ENCODE measurements around the gene IRF2.
"Not testable (repeated sequence)": the region's sequence is repeated elsewhere in the genome, so short reads cannot be mapped to it uniquely, and the experiment has no call there.

The IRF2 gene

DNA sequence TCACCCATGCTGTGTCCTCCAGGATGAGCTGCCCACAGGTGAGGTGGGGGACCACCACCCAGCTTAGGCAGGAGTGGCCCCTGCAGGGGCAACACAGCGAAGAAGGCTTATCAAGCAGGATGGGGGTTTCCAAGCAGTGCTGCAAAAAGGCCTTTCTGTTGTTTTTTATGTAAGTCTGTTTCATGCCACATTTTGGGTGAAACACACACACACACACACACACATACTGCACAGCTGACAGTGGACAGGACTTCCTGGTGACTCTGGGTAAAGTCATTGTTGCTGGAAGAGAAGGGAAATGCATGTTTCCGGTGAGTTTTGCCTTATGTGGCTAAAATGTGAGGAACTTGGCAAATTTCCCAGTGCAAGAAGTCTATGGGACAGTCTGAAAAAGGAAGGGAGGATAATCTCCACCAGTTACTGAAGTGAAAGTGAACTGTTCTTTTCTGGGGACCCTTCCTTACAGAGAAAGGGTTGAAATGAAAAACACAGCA is 119.2 kb downstream of the IRF2 start:
- Mint-ChIP-seq H3K9me3 (peaks cover 7% of the 10 kb centered on the region), H3K36me3 (no peaks in the 10 kb centered on the region), H3K4me3 (no peak overlapping the region), H3K27me3 (no peaks in the 10 kb centered on the region), H3K27ac (peak overlapping the region; percentile 40), H3K4me1 (peaks cover 11% of the 10 kb centered on the region)
- peak; percentile 58 for DNase-seq
- CTCF ChIA-PET, result no interaction called here

DNA sequence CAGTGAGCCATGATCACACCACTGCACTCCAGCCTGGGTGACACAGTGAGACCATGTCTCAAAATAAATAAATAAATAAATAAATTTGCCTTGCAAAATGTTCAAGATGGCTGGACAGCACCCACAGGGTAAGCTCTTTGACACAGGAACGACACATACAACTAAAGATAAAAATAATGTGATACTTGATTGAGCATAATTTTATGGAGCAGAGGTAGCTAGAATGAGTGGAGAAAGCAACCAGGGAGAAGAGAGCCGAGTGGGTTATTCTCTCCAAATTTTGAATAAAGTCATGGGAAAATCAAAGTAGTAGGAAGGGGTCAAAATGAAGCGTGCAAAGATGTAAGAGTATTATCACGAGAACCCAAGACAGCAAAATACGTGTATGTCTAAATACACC is 121.5 kb downstream of the IRF2 start:
- no peak overlapping the region for H3K27ac Mint-ChIP-seq
- CTCF ChIA-PET, result no interaction called here
- H3K9me3 Mint-ChIP-seq, result peaks cover 6% of the 10 kb centered on the region
- no peaks in the 10 kb centered on the region for H3K36me3 Mint-ChIP-seq
- DNase-seq, result no peak
- H3K4me3 Mint-ChIP-seq, result no peak overlapping the region
- peaks cover 11% of the 10 kb centered on the region for H3K4me1 Mint-ChIP-seq
- H3K27me3 Mint-ChIP-seq, result peaks cover 9% of the 10 kb centered on the region

DNA sequence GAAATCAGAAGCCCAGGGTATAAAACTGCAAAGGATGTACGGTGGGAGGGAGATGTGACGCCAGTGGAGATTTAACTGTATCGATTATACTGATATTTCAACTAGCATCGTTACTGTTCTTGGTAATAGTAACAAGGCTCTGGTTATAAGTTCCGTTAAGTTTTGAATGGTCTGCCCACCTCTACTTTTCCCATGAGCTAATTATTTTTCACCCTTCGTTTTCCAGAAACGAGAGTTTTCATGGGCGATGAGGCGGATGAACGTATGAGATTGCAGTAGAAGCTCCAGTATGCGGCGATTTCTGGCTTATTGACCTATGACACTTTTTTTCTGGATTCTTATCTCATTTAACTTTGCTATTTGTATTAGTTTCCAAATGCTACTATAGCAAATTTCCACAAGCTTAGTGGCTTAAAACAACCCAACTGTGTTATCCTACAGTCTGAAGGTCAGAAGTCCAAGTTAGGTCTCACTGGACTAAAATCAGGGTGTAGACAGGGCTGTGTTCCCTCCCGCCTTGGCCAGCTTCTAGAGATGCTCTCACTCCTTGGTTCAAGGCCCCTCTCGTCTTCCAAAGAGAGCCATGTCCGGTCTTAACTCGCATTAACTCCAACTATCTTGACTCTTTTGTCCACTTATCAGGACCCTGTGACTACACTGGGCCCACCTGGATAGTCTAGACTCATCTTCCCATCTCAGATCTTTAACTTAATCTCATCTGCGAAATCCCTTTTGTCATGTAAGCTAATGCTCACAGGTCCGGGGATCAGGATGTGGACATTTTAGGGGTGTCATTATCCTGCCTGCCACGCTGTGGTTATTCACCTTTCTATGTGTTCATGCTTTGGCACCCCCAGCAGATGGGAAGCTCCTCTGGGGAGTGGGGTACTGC is 122.5 kb downstream of the IRF2 start:
- H3K4me3 Mint-ChIP-seq, result no peak overlapping the region
- peaks cover 2% of the 10 kb centered on the region for H3K9me3 Mint-ChIP-seq
- DNase-seq, result no peak
- CTCF ChIA-PET, result no interaction called here
- no peaks in the 10 kb centered on the region for H3K36me3 Mint-ChIP-seq
- H3K27ac Mint-ChIP-seq, result no peak overlapping the region
- H3K27me3 Mint-ChIP-seq, result peaks cover 12% of the 10 kb centered on the region
- peaks cover 14% of the 10 kb centered on the region for H3K4me1 Mint-ChIP-seq

DNA sequence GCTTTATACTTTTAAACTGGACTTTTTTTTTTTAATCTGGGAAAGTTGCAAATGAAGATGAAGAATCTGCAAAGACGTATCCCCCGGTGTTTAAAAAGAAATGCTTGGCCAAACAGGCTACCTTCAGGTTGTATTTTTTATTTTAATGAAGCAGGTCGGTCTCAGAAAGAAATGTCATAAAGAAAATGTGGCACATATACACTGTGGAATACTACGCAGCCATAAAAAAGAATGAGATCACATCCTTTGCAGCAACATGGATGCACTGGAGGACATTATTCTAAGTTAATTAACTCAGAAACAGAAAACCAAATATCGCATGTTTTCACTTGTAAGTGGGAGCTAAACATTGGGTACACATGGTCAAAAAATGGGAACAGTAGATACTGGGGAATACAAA is 123.4 kb downstream of the IRF2 start:
- Mint-ChIP-seq H3K36me3 (no peaks in the 10 kb centered on the region), H3K27me3 (peaks cover 12% of the 10 kb centered on the region), H3K4me1 (peaks cover 14% of the 10 kb centered on the region), H3K4me3 (no peak overlapping the region), H3K27ac (no peak overlapping the region), H3K9me3 (peaks cover 2% of the 10 kb centered on the region)
- CTCF ChIA-PET, result no interaction called here
- DNase-seq, result no peak

DNA sequence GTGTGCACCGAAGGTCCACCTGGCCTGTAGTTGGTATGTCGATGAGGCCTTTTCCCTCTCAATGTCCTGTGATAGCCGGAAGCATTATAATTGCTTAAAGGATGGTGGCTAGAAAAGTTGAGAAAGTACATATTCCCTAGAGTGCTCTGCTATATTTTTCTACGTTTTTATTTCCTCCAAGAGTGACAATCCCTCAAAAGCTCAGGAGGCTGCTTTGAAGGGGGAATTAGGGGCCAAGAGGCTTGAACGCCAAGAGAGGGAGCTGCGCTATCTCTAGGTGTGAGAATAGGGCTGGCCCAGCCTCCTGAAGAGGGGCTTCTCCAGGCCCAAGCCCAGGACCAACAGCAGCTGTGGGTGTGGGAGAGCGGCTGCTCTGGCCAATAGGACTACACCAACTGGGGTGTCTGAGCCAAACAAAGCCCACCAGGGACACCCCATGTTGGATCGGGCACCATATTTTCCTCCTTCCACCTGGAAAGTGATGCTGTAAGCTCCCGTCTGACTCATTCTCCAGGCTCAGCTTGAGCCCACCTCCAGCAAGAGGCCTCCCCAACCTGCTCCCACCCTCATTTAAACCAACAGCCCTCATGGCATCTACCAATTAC is 124.0 kb downstream of the IRF2 start:
- H3K27ac Mint-ChIP-seq, result no peak overlapping the region
- peaks cover 2% of the 10 kb centered on the region for H3K9me3 Mint-ChIP-seq
- peaks cover 12% of the 10 kb centered on the region for H3K27me3 Mint-ChIP-seq
- no peak overlapping the region for H3K4me3 Mint-ChIP-seq
- H3K36me3 Mint-ChIP-seq, result no peaks in the 10 kb centered on the region
- peaks cover 11% of the 10 kb centered on the region for H3K4me1 Mint-ChIP-seq
- DNase-seq, result no peak
- CTCF ChIA-PET, result no interaction called here

DNA sequence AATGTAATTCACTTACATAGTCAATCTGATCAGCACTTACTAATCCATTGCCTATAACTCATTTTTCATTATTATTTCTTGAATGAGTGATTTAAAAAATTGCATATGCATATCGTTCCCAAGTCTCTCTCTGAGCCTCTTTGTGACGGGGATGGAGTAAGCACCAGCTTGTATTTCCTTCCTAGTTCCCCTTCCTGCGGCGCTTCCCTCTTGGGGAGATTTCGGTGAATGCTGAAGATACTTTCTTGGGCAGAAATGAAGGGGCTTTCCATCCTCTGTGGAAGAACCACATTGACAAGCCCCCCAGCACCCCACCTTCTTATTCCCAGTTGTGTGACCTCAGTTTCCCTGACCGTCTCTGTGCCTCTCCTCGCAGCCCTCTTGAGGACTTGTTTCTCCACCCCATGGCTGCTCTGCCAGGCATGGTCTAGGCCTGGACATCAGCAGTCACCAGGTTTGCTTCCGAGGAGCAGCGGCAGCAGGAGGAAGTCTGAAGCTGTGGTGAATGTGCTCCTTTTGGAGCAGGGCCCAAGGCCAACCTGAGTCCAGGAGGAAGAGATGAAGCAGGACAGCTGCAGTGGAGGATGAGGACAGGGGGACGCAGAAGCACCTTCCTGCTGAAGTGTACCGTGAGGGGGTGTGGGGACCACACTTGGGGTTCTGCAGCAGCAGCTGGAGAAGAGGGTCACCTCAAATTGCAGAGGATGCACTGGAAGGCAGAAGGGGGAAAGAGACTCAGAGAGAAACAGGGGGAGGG is 124.9 kb downstream of the IRF2 start:
- Mint-ChIP-seq H3K27ac (no peak overlapping the region), H3K27me3 (peaks cover 12% of the 10 kb centered on the region), H3K4me1 (peaks cover 7% of the 10 kb centered on the region), H3K36me3 (no peaks in the 10 kb centered on the region), H3K4me3 (no peak overlapping the region), H3K9me3 (peaks cover 2% of the 10 kb centered on the region)
- CTCF ChIA-PET, result no interaction called here
- DNase-seq, result no peak

DNA sequence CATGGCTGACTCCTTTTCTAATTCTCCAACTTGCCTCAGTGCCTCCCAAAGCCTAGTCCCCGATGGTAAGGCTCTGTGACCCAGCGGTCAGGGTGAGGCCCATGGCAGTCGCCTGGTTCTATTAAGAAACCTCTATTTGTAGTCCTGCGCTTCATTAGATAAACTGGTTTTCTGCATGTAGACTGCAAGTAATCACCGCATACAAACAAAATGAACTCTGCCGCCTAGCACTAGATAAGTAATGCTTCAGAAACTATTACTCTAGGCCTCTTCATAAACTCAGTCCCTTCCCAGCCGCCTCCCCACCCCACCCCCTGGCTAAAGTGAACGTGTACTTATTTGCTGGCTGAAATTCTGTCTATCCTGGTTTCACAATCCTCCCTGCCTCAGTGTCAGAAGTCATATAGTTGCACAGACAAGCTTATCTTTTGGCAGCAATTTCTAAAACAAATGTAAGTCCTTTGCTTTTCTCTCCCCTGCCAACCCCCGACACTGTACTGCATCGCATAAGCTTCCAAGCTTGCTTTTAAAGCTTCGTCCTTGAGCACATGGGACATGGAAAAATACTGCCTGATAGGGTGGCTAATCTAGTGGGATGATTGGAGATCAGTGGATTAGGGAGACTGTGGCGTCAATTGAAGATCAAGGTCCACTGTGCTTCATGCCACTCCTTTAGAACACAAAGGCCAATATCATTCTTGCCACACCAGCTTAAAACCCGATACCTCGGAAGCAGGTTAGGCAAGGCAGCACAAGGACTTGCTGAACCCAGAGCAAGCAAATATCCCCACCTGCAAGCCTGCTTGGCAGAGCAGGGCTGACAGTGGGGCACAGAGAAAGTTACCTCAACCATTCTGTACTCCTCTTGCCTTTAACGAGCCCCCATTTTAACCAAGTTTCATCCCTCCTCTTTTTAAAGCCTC is 125.8 kb downstream of the IRF2 start:
- Mint-ChIP-seq H3K27me3 (peaks cover 16% of the 10 kb centered on the region), H3K36me3 (no peaks in the 10 kb centered on the region), H3K4me3 (no peak overlapping the region), H3K27ac (no peak overlapping the region), H3K9me3 (peaks cover 2% of the 10 kb centered on the region), H3K4me1 (peaks cover 14% of the 10 kb centered on the region)
- no peak for DNase-seq
- CTCF ChIA-PET, result no interaction called here

DNA sequence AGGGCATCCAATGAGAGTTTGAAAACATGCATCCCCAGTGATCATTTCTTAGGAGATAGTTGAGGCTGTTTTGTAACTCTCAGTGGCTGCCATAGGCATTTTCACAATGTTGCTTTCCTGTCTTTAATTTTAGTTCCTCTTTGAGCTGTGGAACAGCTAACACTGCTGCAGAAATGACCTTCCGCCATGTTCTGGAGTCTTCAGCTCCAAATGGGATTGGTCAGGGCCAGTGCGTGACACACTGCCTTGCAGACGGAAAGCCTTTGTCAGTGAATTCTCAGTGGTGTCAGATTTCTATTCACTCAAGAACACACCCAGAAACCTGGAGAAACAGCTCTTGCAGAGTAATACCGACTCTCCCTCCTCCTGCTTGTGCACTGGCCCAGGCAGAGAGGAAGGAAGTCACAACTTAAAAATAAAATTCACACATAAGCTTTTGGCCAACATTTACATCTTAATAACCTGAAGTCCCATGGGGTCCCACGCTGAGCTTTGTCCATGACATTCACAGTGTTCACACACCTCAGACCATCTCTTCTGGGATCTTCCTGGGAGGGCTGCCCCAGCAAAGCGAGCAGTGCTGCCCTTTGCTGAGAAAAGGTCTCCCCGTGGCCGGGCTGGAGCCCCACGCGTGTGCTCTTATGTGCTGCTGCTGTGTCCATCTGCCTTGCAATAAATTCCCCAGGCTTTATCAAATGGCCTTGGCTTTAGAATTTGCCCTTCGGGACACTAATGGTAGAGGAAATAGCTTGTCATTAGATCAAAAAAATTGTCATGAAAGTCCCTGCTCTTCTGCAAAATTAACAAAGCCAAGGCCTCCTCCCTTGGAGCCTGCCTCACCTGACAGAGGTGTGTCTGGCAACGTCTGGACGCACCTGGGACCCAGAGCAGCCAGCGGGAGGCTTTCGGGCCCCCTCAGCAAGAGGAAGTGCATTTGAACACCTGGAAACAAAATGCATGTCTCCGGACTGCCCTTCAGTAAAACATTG is 126.8 kb downstream of the IRF2 start:
- Mint-ChIP-seq H3K4me1 (peaks cover 20% of the 10 kb centered on the region), H3K9me3 (peaks cover 2% of the 10 kb centered on the region), H3K27ac (no peak overlapping the region), H3K4me3 (no peak overlapping the region), H3K27me3 (peaks cover 16% of the 10 kb centered on the region), H3K36me3 (no peaks in the 10 kb centered on the region)
- no peak for DNase-seq
- CTCF ChIA-PET, result interaction anchor here (0.8 kb wide), 1 partner anchor 37 kb away, joined by 4 read pairs; no protein-coding TSS in a partner anchor

DNA sequence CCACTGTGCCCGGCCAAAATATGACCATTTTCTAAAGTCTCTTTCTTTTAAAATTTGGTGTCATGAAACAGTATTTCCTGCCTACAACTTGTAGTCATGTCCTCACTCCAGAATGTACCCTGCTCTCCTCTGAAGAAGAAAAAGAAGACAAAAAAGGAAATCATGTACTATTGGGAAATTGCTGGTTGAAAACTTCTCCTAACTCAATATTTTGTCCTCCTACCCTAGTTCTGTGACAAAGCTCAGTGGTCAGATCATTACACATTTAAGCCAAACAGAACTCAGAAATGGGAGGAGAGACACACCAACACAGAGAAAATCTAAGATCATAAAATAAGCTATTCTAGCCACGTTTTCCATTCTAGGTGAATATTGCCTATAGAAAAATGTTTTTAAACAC is 127.7 kb downstream of the IRF2 start:
- CTCF ChIA-PET, result no interaction called here
- Mint-ChIP-seq H3K9me3 (peaks cover 2% of the 10 kb centered on the region), H3K27me3 (peaks cover 16% of the 10 kb centered on the region), H3K4me3 (no peak overlapping the region), H3K27ac (no peak overlapping the region), H3K36me3 (no peaks in the 10 kb centered on the region), H3K4me1 (peaks cover 20% of the 10 kb centered on the region)
- no peak for DNase-seq

DNA sequence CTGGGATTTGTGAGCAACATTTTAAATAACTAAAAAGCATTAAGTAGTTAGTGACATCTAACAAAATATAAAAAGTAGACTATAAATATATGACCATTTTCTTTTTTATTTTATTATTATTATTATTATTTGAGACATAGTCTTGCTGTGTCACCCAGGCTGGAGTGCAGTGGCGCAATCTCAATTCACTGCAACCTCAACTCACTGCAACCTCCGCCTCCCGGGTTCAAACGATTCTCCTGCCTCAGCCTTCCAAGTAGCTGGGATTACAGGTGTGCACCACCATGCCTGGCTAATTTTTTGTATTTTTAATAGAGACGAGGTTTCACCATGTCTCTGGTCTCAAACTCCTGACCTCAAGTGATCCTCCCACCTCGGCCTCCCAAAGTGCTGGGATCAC is 128.1 kb downstream of the IRF2 start:
- H3K27ac Mint-ChIP-seq, H3K4me3 Mint-ChIP-seq, H3K36me3 Mint-ChIP-seq, CTCF ChIA-PET, H3K9me3 Mint-ChIP-seq, DNase-seq: not testable (repeated sequence)
- Mint-ChIP-seq H3K4me1 (peaks cover 20% of the 10 kb centered on the region), H3K27me3 (peaks cover 16% of the 10 kb centered on the region)

DNA sequence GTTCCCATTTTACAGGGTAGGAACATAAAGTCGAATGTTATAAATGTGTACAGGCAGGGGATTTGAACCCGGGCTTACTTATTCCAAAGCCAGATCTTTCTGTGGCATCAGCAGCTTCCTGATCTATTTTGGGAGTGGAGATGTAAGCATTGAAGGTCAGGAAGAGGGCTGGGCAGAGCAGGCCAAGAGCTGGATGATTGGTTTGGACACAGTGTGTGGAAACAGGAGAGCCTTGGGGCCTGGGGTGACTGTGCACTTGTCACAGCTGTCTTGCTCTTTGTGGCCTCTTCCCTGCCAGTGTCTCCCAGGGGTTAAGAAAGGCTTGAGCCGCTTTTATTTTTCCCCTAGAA is 128.8 kb downstream of the IRF2 start:
- Mint-ChIP-seq H3K4me1 (peaks cover 20% of the 10 kb centered on the region), H3K36me3 (no peaks in the 10 kb centered on the region), H3K27ac (no peak overlapping the region), H3K4me3 (no peak overlapping the region), H3K27me3 (peaks cover 16% of the 10 kb centered on the region), H3K9me3 (no peaks in the 10 kb centered on the region)
- DNase-seq, result no peak
- CTCF ChIA-PET, result interaction anchor here (0.8 kb wide), 1 partner anchor 52 kb away, joined by 3 read pairs; no protein-coding TSS in a partner anchor

DNA sequence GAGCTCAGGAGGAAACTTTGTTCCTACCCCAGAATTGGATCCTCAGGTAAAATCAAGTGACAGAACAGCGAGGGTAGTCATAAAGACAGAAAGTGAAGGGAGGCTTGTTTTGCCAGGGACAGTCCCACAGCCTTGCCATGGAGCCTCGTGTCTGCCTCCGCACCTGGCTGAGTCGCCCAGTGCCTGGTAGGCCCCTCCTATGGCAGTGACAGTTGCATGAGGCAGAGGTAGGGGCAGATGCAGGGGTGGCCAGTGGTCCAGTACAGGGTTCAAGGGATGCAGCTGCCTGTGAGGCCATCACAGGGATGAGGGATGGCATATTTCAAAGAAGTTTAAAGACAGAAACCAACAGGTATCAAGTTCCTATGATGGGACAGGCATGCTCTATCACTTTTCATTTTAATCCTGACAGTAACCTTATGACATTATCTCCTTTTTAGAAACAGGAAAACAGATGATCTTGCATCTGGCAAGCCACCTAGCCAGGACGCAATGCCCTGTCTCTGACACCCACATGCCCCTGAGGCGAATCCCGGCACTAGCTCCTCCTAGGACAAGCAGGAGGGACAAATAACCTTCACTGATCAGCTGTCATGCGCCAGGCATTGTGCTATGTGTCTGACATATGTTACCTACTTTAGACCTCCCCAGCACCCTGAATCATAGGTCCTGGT is 129.3 kb downstream of the IRF2 start:
- CTCF ChIA-PET, result interaction anchor here (0.6 to 0.8 kb wide), 2 partner anchors 43 to 52 kb away, joined by 3 read pairs; no protein-coding TSS in a partner anchor
- no peaks in the 10 kb centered on the region for H3K36me3 Mint-ChIP-seq
- H3K9me3 Mint-ChIP-seq, result no peaks in the 10 kb centered on the region
- no peak for DNase-seq
- H3K4me3 Mint-ChIP-seq, result no peak overlapping the region
- no peak overlapping the region for H3K27ac Mint-ChIP-seq
- peaks cover 15% of the 10 kb centered on the region for H3K27me3 Mint-ChIP-seq
- peaks cover 20% of the 10 kb centered on the region for H3K4me1 Mint-ChIP-seq

Data from activated naive CD4-positive, alpha-beta T cell treated with anti-CD3 and anti-CD28 coated beads, Interleukin-2, amount 10 ng/mL, durations not matched to agents 7 days and 5 days (primary cell).